Measurements from ENCODE around the gene SLC39A9.

The SLC39A9 gene

GRCh38 chr14:69387311-69387710 is 11.2 kb upstream of the SLC39A9 start:
- TF ChIP-seq GATA2 (IDR thresholded peaks at IDR 0.05; ENCODE audit: low read depth, low read length) (no peak), GATA3 (IDR thresholded peaks at IDR 0.05; ENCODE audit: low read depth, low read length) (no peak)

GRCh38 chr14:69392481-69392880 is 6.0 kb upstream of the SLC39A9 start:
- no peak for TF ChIP-seq GATA3 (IDR thresholded peaks at IDR 0.05; ENCODE audit: low read depth, low read length)

GRCh38 chr14:69395929-69396328 is 2.6 kb upstream of the SLC39A9 start:
- TF ChIP-seq GATA3 (IDR thresholded peaks at IDR 0.05; ENCODE audit: low read depth, low read length), result no peak

- no peak for TF ChIP-seq GATA2 (IDR thresholded peaks at IDR 0.05; ENCODE audit: low read depth, low read length)
- no peak for TF ChIP-seq GATA3 (IDR thresholded peaks at IDR 0.05; ENCODE audit: low read depth, low read length)
Measured at GRCh38 chr14:69398818-69399210, 322 bp downstream of the SLC39A9 start.

- TF ChIP-seq GATA2 (IDR thresholded peaks at IDR 0.05; ENCODE audit: low read depth, low read length) (peak; percentile 52; the same call in 1 of the 2 replicates), GATA3 (IDR thresholded peaks at IDR 0.05; ENCODE audit: low read depth, low read length) (no peak)
Measured at GRCh38 chr14:69399750-69400149, 1.3 kb downstream of the SLC39A9 start.

GRCh38 chr14:69400154-69400553 is 1.7 kb downstream of the SLC39A9 start:
- TF ChIP-seq GATA3 (IDR thresholded peaks at IDR 0.05; ENCODE audit: low read depth, low read length), result no peak
- no peak for TF ChIP-seq GATA2 (IDR thresholded peaks at IDR 0.05; ENCODE audit: low read depth, low read length)

- TF ChIP-seq GATA2 (IDR thresholded peaks at IDR 0.05; ENCODE audit: low read depth, low read length), result no peak
- no peak for TF ChIP-seq GATA3 (IDR thresholded peaks at IDR 0.05; ENCODE audit: low read depth, low read length)
Measured at GRCh38 chr14:69401841-69402240, 3.3 kb downstream of the SLC39A9 start.

- TF ChIP-seq GATA2 (IDR thresholded peaks at IDR 0.05; ENCODE audit: low read depth, low read length) (no peak), GATA3 (IDR thresholded peaks at IDR 0.05; ENCODE audit: low read depth, low read length) (no peak)
Measured at GRCh38 chr14:69404478-69404877, 6.0 kb downstream of the SLC39A9 start.

GRCh38 chr14:69404883-69405282 is 6.4 kb downstream of the SLC39A9 start:
- TF ChIP-seq GATA2 (IDR thresholded peaks at IDR 0.05; ENCODE audit: low read depth, low read length), result no peak
- no peak for TF ChIP-seq GATA3 (IDR thresholded peaks at IDR 0.05; ENCODE audit: low read depth, low read length)

GRCh38 chr14:69405762-69406161 is 7.3 kb downstream of the SLC39A9 start:
- no peak for TF ChIP-seq GATA2 (IDR thresholded peaks at IDR 0.05; ENCODE audit: low read depth, low read length)
- TF ChIP-seq GATA3 (IDR thresholded peaks at IDR 0.05; ENCODE audit: low read depth, low read length), result no peak

GRCh38 chr14:69408331-69408960 is 10.0 kb downstream of the SLC39A9 start:
- TF ChIP-seq GATA3 (IDR thresholded peaks at IDR 0.05; ENCODE audit: low read depth, low read length) (no peak), GATA2 (IDR thresholded peaks at IDR 0.05; ENCODE audit: low read depth, low read length) (no peak)

- TF ChIP-seq GATA2 (IDR thresholded peaks at IDR 0.05; ENCODE audit: low read depth, low read length) (no peak), GATA3 (IDR thresholded peaks at IDR 0.05; ENCODE audit: low read depth, low read length) (no peak)
Measured at GRCh38 chr14:69413483-69413882, 15.0 kb downstream of the SLC39A9 start.

- TF ChIP-seq GATA2 (IDR thresholded peaks at IDR 0.05; ENCODE audit: low read depth, low read length), result no peak
- TF ChIP-seq GATA3 (IDR thresholded peaks at IDR 0.05; ENCODE audit: low read depth, low read length), result no peak
Measured at GRCh38 chr14:69423279-69423678, 24.8 kb downstream of the SLC39A9 start.

- TF ChIP-seq GATA2 (IDR thresholded peaks at IDR 0.05; ENCODE audit: low read depth, low read length), result no peak
- TF ChIP-seq GATA3 (IDR thresholded peaks at IDR 0.05; ENCODE audit: low read depth, low read length), result no peak
Measured at GRCh38 chr14:69424149-69424923, 25.8 kb downstream of the SLC39A9 start.

- no peak for TF ChIP-seq GATA3 (IDR thresholded peaks at IDR 0.05; ENCODE audit: low read depth, low read length)
- no peak for TF ChIP-seq GATA2 (IDR thresholded peaks at IDR 0.05; ENCODE audit: low read depth, low read length)
Measured at GRCh38 chr14:69427596-69427995, 29.1 kb downstream of the SLC39A9 start.
